ENCODE results near the gene KCNH4. TPM values are rescaled to one million over a fixed set of nuclear protein-coding genes. Genes with fewer than 3 reads are reported as not detected.

Gene KCNH4
- total and polyA plus RNA-seq, 4 donors, result 0.01 TPM; not detected in 3

DNA sequence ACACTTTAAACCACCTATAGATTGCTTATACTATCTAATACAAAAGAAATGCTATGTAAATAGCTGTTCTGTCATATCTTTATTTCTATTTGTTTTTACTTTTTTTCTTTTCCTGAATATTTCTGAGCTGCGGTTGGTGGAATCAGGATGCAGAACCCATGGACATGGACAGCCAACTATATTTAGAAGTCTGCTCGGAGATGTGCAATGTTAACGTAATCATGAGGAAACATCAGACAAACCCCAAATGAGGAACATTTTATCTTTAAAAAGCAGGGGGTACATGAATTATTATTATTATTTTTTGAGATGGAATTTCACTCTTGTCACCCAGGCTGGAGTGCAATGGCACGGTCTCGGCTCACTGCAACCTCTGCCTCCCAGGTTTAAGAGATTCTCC lies 44.7 kb upstream of the KCNH4 start:
- peaks cover 4 to 25% (median 12%) of the 10 kb centered on the region in 4 donors for H3K36me3 ChIP-seq (ENCODE audit: control insufficient read depth in 4 of 4, insufficient read depth in 3 of 4, low read depth in 1 of 4, low read length in 3 of 4)
- H3K27me3 ChIP-seq (ENCODE audit: control insufficient read depth in 4 of 4, insufficient read depth in 4 of 4, low read length in 3 of 4), result no peaks in the 10 kb centered on the region
- WGBS, result 93% methylated on average over 5 of the region's 5 CpGs
- H3K27ac ChIP-seq (ENCODE audit: low read depth in 1 of 2, low read length in 2 of 2), result no peak overlapping the region
- TF ChIP-seq, protein P1, sequence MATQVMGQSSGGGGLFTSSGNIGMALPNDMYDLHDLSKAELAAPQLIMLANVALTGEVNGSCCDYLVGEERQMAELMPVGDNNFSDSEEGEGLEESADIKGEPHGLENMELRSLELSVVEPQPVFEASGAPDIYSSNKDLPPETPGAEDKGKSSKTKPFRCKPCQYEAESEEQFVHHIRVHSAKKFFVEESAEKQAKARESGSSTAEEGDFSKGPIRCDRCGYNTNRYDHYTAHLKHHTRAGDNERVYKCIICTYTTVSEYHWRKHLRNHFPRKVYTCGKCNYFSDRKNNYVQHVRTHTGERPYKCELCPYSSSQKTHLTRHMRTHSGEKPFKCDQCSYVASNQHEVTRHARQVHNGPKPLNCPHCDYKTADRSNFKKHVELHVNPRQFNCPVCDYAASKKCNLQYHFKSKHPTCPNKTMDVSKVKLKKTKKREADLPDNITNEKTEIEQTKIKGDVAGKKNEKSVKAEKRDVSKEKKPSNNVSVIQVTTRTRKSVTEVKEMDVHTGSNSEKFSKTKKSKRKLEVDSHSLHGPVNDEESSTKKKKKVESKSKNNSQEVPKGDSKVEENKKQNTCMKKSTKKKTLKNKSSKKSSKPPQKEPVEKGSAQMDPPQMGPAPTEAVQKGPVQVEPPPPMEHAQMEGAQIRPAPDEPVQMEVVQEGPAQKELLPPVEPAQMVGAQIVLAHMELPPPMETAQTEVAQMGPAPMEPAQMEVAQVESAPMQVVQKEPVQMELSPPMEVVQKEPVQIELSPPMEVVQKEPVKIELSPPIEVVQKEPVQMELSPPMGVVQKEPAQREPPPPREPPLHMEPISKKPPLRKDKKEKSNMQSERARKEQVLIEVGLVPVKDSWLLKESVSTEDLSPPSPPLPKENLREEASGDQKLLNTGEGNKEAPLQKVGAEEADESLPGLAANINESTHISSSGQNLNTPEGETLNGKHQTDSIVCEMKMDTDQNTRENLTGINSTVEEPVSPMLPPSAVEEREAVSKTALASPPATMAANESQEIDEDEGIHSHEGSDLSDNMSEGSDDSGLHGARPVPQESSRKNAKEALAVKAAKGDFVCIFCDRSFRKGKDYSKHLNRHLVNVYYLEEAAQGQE (IDR thresholded peaks at IDR 0.05), result no peak
- TF ChIP-seq, protein P2, sequence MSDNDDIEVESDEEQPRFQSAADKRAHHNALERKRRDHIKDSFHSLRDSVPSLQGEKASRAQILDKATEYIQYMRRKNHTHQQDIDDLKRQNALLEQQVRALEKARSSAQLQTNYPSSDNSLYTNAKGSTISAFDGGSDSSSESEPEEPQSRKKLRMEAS (IDR thresholded peaks at IDR 0.05), result no peak
- TF ChIP-seq NR2F2 (IDR thresholded peaks at IDR 0.05), result no peak
- TF ChIP-seq TAF1 (conservative IDR thresholded peaks at IDR 0.05), result no peak
- TF ChIP-seq YY1 (IDR thresholded peaks at IDR 0.05), result no peak
- TF ChIP-seq, protein P3, sequence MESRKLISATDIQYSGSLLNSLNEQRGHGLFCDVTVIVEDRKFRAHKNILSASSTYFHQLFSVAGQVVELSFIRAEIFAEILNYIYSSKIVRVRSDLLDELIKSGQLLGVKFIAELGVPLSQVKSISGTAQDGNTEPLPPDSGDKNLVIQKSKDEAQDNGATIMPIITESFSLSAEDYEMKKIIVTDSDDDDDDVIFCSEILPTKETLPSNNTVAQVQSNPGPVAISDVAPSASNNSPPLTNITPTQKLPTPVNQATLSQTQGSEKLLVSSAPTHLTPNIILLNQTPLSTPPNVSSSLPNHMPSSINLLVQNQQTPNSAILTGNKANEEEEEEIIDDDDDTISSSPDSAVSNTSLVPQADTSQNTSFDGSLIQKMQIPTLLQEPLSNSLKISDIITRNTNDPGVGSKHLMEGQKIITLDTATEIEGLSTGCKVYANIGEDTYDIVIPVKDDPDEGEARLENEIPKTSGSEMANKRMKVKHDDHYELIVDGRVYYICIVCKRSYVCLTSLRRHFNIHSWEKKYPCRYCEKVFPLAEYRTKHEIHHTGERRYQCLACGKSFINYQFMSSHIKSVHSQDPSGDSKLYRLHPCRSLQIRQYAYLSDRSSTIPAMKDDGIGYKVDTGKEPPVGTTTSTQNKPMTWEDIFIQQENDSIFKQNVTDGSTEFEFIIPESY (IDR thresholded peaks at IDR 0.05), result no peak
- TF ChIP-seq, protein P4, sequence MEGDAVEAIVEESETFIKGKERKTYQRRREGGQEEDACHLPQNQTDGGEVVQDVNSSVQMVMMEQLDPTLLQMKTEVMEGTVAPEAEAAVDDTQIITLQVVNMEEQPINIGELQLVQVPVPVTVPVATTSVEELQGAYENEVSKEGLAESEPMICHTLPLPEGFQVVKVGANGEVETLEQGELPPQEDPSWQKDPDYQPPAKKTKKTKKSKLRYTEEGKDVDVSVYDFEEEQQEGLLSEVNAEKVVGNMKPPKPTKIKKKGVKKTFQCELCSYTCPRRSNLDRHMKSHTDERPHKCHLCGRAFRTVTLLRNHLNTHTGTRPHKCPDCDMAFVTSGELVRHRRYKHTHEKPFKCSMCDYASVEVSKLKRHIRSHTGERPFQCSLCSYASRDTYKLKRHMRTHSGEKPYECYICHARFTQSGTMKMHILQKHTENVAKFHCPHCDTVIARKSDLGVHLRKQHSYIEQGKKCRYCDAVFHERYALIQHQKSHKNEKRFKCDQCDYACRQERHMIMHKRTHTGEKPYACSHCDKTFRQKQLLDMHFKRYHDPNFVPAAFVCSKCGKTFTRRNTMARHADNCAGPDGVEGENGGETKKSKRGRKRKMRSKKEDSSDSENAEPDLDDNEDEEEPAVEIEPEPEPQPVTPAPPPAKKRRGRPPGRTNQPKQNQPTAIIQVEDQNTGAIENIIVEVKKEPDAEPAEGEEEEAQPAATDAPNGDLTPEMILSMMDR (IDR thresholded peaks at IDR 0.05; ENCODE audit: low read depth, low read length, missing input control), result no peak
- TF ChIP-seq, protein P5, sequence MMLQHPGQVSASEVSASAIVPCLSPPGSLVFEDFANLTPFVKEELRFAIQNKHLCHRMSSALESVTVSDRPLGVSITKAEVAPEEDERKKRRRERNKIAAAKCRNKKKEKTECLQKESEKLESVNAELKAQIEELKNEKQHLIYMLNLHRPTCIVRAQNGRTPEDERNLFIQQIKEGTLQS (IDR thresholded peaks at IDR 0.05), result no peak
- no peak for TF ChIP-seq FOXA2 (IDR thresholded peaks at IDR 0.05)
- no peak for TF ChIP-seq EGR1 (IDR thresholded peaks at IDR 0.05; ENCODE audit: low read depth in 2 of 2)
- no peak for TF ChIP-seq RAD21 (IDR thresholded peaks at IDR 0.05)
- TF ChIP-seq SP1 (IDR thresholded peaks at IDR 0.05), result no peak
- TF ChIP-seq GABPA (IDR thresholded peaks at IDR 0.05 in 1 of 2, conservative IDR thresholded peaks at IDR 0.05 in 1 of 2), result no peak
- TF ChIP-seq HNF4G (IDR thresholded peaks at IDR 0.05), result no peak
- no peak for TF ChIP-seq RXRA (IDR thresholded peaks at IDR 0.05)
- TF ChIP-seq HNF4A (conservative IDR thresholded peaks at IDR 0.05), result no peak
- no peak for TF ChIP-seq JUND (IDR thresholded peaks at IDR 0.05)
- H3K4me3 ChIP-seq (ENCODE audit: low read depth in 1 of 3, low read length in 3 of 3), result no peak overlapping the region
- H3K4me1 ChIP-seq (ENCODE audit: control insufficient read depth in 4 of 4, insufficient read depth in 4 of 4, low read length in 3 of 4), result no peaks in the 10 kb centered on the region
- no peak for DNase-seq (ENCODE audit: low spot score)
- no peaks in the 10 kb centered on the region for H3K9me3 ChIP-seq (ENCODE audit: control insufficient read depth in 4 of 4, low read length in 3 of 4)
- H3K9ac ChIP-seq (ENCODE audit: low read depth in 1 of 2, low read length in 2 of 2), result no peak overlapping the region
